GM19099 (cell line): ENCODE measurements around the gene CPNE8.

ENCODE experiments used
- POLR2A ChIP-seq: IDR thresholded peaks from 3 replicates; pipeline ENCODE4 v1.6.1; 2011; ENCODE audit warnings: low read depth; ENCODE audit not compliant: insufficient read length; ENCODE audit errors: extremely low read depth

CPNE8 gene

GRCh38 chr12:38907201-38907923, 2.0 kb upstream of the CPNE8 start:
- no peak for TF ChIP-seq POLR2A

- peak; percentile 63 for TF ChIP-seq POLR2A
Measured at GRCh38 chr12:38906482-38907200, 1.2 kb upstream of the CPNE8 start.

- TF ChIP-seq POLR2A = peak; percentile 57
Measured at GRCh38 chr12:38904537-38905479, 583 bp downstream of the CPNE8 start.

GRCh38 chr12:38903596-38903995, 1.8 kb downstream of the CPNE8 start:
- no peak for TF ChIP-seq POLR2A

GRCh38 chr12:38898001-38898684, 7.2 kb downstream of the CPNE8 start:
- TF ChIP-seq POLR2A = no peak

- no peak for TF ChIP-seq POLR2A
Measured at GRCh38 chr12:38895446-38895845, 9.9 kb downstream of the CPNE8 start.

GRCh38 chr12:38892976-38893375, 12.4 kb downstream of the CPNE8 start:
- no peak for TF ChIP-seq POLR2A

- no peak for TF ChIP-seq POLR2A
Measured at GRCh38 chr12:38892087-38892786, 13.2 kb downstream of the CPNE8 start.

GRCh38 chr12:38890102-38890855, 15.1 kb downstream of the CPNE8 start:
- TF ChIP-seq POLR2A = no peak

- TF ChIP-seq POLR2A = no peak
Measured at GRCh38 chr12:38889297-38889815, 16.0 kb downstream of the CPNE8 start.

- TF ChIP-seq POLR2A = no peak
Measured at GRCh38 chr12:38887770-38888169, 17.6 kb downstream of the CPNE8 start.

GRCh38 chr12:38886931-38887330, 18.5 kb downstream of the CPNE8 start:
- TF ChIP-seq POLR2A = no peak

- TF ChIP-seq POLR2A = no peak
Measured at GRCh38 chr12:38886064-38886463, 19.3 kb downstream of the CPNE8 start.
